DMS 273 (cell line): ENCODE measurements around the gene SRSF8.
"Not testable (repeated sequence)": the region's sequence is repeated elsewhere in the genome, so short reads cannot be mapped to it uniquely, and the experiment has no call there.

Experiments used
- DNase-seq: peaks from one replicate; lab custom pipeline; 2025; ENCODE audit not compliant: unreplicated experiment; lab: John Stamatoyannopoulos, UW

Gene SRSF8, protein sequence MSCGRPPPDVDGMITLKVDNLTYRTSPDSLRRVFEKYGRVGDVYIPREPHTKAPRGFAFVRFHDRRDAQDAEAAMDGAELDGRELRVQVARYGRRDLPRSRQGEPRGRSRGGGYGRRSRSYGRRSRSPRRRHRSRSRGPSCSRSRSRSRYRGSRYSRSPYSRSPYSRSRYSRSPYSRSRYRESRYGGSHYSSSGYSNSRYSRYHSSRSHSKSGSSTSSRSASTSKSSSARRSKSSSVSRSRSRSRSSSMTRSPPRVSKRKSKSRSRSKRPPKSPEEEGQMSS

DNA sequence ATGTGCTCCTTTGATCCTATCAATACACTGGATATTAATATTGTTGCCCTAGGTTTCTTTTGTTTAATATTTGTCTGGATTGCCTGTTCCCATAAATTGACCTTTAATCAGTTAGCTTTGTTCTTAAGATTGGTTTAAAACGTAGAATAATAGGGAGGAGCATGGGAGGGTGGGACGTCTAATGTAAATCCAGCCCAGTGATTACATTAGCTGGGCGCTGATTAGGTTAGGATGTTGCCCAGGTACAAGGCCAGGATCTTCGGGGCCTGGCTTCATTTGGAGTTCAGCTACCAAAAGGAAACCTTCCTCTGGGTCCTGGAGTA is at the start of gene SRSF8:
TSS of gene SRSF8 (plus strand) at position 204 of the 323 bp plus-strand sequence. CDS start 308 bp downstream, outside the sequence.
- no peak for DNase-seq

DNA sequence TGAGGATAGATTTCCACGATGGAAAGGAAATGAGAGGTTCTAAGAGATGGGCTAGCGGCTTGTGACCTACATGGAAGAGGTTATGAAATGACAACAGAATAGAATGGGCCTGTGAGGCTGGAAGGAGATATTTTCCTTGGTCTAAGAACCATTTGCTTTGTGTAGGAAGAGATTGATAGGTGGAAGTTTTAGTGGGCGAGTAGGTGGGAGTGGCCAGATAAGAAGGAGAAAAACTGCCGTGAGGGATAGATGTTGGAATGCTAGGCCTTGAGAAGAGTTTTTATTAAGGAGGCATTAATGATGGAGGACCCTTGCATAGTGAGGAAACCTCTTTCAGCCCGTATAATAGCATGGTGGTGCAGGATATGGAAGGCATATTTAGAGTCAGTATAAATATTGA is 45.3 kb upstream of the SRSF8 start:
- not testable (repeated sequence) for DNase-seq

DNA sequence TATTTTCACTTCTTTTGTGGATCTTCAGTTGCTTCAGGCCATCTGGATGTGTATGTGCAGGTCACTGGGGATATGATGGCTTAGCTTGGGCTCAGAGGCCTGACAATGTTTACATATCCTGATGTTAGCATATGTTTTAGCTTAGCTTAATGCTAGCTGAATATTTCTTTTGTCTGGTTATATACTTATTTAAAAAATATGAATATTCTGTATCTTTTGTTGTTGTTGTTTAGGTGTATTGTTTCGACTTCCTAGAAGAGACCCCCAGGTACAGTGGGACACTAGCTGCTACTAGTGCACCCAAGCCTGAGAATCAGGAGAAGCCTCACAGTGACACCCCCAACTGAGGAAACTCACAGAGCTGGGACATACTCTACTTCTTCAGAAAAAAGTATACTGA is 41.8 kb upstream of the SRSF8 start, which contains the start of gene KDM4E:
TSS of gene KDM4E (plus strand) at position 301 of the 400 bp plus-strand sequence. CDS start 300 bp downstream, outside the sequence.
- DNase-seq = no peak

DNA sequence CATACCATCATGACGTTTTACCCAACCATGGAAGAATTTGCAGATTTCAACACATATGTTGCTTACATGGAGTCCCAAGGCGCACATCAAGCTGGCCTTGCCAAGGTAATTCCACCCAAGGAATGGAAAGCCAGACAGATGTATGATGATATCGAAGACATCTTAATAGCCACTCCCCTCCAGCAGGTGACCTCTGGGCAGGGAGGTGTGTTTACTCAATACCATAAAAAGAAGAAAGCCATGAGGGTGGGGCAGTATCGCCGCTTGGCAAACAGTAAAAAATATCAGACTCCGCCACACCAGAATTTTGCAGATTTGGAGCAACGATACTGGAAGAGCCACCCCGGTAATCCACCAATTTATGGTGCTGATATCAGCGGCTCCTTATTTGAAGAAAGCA is 41.1 kb upstream of the SRSF8 start:
- DNase-seq = not testable (repeated sequence)

DNA sequence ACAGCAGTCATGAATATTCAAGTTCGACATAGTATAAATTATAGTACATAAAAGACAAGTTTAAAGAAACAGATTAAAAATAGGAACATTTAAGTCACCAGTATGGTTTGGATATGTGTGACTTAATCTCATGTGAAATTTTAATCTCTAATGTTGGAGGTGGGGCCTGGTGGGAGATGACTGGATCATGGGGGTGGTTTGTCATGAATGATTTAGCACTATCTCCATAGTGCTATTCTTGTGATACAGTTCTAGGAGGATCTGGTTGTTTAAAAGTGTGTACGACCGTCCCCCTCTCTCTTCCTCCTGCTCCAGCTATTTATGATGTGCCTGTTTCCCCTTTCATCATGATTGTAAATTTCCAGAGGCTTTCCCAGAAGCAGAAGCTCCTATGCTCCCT is 38.4 kb upstream of the SRSF8 start:
- no peak for DNase-seq

DNA sequence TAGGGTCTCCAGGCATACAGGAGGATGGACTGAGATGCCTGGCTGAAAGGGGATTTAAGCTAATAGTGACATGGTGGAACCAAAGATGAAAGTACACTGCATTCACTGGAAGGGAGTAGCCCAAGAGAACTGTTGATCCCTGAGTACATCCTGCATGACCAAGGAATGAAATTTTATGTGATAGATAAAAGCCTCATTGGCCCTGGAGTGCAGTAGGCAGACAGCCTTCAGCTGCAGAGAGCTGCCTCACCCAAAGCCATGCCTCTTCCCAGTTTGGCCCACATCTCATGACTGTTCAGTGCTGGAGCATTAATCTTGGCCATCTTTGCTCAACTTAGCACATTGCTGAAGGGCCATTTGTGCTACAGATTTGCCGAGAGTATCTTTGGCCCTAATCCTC is 33.7 kb upstream of the SRSF8 start:
- DNase-seq = no peak

DNA sequence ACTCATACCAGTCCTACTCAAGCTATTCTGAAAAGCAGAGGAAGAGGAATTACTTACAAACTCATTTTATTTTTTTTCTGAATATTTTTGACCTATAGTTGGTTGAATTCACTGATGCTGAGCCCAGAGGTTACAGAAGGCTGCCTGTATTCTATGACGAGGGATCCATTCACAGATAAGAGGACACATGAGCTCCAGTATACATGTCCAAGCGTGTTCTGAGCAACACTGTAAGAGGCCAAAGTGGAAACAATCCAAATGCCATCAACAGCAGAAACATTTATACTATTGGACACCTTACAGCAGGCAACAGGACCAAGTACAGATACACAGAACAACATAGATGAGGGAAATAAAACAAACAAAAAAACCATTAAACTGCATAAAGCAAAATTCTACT is 31.4 kb upstream of the SRSF8 start:
- DNase-seq = peak; percentile 43

DNA sequence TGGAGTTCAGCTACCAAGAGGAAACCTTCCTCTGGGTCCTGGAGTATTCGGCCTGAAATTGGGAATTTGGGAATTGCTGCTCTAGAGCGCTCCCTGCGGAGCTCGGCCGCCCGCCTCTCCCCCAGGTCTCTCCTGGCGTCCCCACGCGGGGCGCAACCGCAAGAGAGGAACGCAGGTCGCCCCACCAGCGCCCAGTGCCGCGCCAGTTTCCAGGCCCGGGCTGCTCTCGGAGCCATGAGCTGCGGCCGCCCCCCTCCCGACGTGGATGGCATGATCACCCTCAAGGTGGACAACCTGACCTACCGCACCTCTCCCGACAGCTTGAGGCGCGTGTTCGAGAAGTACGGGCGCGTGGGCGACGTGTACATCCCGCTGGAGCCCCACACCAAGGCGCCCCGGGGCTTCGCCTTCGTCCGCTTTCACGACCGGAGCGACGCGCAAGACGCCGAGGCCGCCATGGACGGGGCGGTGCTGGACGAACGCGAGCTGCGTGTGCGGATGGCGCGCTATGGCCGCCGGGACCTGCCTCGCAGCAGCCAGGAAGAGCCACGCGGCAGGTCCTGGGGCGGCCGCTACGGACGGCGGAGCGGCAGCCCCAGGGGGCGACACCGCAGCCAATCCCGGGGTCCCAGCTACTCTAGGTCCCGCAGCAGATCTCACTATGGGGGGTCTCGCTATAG is 29.2 kb upstream of the SRSF8 start:
- DNase-seq = not testable (repeated sequence)

DNA sequence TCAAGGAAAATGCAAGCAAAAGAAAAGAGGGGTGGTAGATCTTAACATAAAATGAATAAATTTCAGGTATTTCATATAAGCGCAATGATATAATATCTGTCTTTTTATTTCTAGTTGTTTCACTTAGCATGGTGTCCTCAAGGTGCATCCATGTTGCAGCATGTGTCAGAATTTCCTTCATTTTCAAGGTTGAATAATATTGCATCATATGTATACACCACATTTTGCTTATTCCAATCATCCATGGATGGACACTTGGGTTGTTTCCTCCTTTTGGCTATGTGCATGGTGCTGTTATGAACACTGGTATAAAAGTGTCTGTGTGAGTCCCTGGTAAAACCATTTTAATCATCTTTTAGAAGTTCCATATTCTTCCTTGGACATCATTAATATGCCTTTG is 24.5 kb upstream of the SRSF8 start:
- no peak for DNase-seq

DNA sequence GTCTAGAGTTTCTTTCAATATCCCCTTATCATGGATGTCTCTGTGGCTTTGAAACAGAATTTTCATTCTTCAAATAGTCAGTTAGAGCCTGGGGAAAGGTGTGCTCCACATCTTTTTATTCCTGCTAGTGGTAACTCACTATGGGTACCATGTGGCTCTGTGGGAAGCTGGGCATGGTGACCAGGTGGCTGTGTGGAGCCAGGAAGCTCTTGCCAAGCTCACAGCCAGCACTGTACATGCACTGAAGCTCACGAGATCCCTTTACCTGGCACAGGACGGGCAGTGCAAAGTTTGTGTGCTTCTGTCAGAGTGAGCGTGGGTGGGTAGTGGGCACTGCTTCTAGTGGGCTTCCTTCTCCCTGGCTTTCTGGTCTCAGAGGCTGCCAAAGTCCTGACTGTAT is 23.8 kb upstream of the SRSF8 start:
- no peak for DNase-seq

DNA sequence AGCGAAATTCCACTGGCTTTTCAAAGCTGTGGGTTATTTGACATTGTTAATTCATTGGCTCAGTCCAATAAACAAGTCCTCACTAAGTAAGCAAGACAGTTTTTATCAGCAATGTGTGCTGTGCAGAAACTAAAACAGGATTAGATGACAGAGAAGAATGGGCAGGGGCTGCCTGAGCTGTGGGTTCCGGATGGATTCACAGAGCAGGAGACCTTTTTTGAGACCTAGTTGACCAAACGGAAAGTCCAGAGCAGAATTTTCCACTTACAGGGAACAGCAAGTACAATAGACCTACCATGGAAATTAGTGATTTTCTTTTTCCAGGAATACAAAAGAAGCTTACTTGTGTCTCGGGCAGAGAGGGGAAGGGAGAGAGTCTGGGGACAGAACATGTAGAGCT is 22.7 kb upstream of the SRSF8 start:
- DNase-seq = no peak

DNA sequence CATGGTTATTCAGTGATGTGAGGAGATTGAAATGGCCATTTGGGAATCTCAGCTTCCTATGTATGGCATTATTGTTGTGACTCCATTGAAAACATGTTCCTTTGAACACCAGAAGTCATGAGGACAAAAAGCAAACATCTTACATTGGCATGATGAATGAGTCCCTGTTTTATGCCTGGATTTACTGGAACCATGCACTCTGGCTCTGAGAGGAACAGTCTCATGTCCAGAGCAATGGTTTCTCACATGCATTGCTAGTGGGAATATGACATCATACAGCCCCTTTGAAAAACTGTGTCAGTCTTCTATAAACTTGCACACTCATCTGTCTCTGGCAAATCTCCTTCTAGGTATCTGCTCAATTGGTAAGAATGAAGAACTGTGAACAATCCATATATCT is 20.9 kb upstream of the SRSF8 start:
- no peak for DNase-seq

DNA sequence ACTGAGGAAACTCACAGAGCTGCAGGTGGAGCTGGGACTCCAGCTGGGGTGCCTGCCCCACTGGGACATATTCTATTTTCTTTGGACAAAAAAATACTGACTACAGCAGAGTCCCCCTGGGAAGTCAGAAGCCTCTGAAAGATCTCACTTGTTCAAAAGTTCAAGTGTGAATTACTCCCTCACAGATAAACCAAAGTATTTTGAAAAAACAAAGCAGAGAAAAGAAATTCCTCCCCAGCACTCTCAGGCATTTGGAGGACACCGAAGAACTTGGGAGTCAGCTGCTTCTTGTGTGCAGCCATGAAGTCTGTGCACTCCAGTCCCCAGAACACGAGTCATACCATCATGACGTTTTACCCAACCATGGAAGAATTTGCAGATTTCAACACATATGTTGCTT is 17.6 kb upstream of the SRSF8 start, which contains the start of gene KDM4F:
TSS of gene KDM4F (plus strand) at position 301 of the 400 bp plus-strand sequence.
- DNase-seq = not testable (repeated sequence)

DNA sequence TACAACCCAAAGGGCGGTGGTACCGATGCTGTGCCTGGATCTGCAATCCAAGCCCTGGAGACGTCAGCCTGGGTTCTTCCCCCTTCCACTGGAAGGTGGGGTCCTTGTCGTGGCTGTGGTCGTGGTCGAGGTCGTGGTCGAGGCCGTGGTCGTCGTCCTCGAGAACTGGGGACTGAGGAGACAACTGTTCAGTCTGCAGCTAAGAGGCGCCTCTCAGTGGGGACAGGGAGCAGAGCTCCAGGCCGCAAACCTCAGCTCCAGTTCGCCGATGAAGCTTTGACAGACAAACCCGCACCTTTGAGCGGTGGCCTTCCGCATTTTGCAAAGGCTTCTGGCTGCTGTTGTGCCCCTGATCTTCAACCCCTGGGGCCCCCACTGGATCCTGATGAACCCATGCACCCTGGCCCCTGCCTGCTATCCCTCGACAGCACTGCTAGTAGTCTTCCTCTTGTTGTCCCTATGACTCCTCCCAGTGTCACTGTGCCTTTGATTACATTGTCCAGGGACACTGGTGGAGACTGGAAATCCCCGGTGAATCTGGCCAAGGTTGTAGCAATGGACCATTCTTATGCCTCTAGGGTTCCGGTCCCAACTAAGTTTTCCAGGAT is 16.0 kb upstream of the SRSF8 start:
- DNase-seq = no peak

DNA sequence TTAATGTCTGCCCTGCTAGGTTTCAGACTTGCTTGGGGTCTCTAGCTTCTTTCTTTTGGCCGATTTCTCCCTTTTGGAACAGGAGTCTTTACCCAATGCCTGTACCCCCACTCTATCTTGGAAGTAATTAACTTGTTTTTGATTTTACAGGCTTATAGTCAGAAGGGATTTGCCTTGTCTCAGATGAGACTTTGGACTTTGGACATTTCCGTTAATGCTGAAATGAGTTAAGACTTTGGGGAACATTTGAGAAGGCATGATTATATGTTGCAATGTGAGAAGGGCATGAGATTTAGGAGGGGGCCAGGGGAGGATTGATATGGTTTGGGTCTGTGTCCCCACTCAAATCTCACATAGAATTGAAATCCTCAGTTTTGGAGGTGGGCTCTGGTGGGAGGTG is 12.4 kb upstream of the SRSF8 start:
- no peak for DNase-seq

DNA sequence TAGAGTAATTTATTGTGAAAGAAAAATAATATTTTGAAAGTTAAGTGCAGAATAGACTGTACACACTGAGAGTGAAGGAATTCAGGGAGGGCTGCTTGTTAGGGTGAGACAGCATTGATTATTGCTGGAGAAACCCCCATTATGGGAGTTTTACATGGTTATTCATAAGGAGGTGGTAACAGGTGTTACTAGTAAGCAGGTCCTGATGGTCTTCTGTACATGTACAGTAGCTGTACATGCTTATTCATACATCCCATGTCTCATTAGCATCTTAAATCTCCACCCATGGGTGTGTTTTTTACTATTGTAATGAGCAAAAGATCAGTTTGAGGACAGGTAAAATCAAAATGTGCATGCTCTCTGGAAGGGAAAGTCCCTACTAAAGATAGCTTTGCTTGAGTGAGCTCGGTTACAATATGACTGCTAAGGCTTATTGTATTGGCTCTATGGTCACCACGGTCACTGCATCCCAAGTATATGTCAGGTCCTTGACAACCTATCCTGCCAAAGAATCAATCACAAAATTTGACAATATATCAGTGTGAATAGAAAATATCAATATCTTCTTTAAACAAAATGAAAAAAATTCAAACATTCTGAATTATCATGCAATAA is 11.3 kb upstream of the SRSF8 start:
- no peak for DNase-seq

DNA sequence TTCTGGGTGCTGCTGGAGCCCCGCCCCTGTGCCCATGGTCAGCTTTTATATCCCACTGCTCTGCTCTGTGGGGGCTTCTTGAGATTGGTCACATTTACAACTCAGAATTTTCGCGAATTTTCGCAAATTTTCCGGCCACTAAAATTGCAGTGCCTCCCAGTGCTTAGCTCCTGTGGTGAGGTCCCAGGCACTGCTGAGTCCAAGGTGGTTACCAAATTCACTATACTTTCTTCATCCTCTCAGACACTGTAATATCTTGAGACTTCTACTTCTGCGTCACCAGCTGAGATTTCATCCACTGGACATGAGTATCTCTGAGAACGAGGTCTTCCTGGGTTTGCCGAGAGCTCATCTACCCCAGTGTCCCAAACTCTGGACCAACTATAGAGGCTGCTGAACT is 8.8 kb upstream of the SRSF8 start:
- DNase-seq = no peak

DNA sequence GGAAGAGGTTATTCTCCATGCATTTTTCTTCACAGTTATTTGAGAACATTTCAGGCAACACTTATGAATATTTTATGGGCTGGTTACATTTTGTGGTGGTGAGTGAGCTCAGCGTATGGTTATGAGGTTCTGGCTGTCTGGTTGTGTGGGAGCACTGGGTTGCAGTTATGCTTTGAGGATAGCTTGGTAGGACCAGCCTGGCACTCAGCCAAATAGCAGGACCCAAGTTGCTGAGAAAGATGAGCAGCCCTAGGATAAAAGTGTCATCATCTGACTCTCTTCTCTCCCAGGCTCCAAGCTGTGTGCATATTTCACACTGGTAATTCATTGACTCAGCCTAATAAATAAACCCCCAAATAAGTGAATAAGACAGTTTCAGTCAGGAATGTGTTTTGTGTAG is 8.1 kb upstream of the SRSF8 start:
- no peak for DNase-seq

DNA sequence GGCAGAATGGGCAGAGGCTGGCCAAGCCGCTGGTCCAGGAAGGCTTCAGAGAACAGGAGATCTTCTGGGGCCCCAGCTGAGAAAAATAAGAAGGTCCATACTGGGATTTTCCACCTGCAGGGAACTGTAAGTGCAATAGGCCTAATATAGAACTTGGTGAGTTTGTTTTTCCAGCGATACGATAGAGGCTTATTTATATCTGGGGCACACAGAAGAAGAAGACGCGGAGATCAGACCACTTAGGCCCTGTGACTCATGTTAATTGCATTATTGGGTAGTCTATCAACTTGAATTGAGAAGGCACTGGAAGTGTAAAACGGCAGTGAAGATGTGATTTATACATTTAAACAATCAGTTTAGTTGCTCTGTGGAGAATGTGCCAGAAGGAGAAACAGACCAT is 7.7 kb upstream of the SRSF8 start:
- DNase-seq = no peak

DNA sequence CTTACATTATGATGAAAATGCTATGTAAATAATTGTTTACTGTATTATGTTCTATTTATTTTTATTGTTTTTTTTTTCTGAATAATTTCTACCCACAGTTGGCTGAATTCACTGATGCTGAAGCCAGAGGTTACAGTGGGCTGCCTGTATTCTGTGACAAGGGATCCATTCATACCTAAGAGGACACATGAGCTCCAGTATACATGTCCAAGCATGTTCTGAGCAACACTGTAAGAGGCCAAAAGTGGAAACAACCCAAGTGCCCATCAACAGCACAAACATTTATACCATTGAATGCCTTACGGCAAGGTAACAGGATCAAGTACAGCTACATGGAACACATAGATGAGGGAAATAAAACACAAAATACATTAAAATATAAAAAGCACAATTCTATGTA is 1.4 kb upstream of the SRSF8 start:
- DNase-seq = no peak

DNA sequence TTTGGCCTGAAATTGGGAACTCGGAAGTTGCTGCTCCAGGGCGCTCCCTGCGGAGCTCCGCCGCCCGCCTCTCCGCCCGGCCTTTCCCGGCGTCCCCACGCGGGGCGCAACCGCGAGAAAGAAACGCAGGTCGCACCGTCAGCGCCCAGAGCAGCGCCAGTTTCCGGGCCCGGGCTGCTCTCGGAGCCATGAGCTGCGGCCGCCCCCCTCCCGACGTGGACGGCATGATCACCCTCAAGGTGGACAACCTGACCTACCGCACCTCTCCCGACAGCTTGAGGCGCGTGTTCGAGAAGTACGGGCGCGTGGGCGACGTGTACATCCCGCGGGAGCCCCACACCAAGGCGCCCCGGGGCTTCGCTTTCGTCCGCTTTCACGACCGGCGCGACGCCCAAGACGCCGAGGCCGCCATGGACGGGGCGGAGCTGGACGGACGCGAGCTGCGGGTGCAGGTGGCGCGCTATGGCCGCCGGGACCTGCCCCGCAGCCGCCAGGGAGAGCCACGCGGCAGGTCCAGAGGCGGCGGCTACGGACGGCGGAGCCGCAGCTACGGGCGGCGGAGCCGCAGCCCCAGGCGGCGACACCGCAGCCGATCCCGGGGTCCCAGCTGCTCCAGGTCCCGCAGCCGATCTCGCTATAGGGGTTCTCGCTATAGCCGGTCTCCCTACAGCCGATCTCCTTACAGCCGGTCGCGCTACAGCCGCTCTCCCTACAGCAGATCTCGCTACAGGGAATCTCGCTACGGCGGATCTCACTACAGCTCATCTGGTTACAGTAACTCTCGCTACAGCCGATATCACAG is 521 bp downstream of the SRSF8 start:
- DNase-seq = peak; percentile 90
